Activated CD4-positive, alpha-beta T cell treated with anti-CD3 and anti-CD28 coated beads, Interleukin-2, amount 10 ng/mL, durations not matched to agents 7 days and 5 days (primary cell): ENCODE data around the gene PLA2G2F. TPM values are rescaled to one million over a fixed set of nuclear protein-coding genes. Genes with fewer than 3 reads are reported as not detected.

Source experiments
- CTCF ChIA-PET: fragments of 350-600 bp; sonication (Branson Sonifier 250); formaldehyde crosslinking; loops from one replicate; lab custom pipeline; 2021; ENCODE audit warnings: antibody characterized with exemption; lab: Charles Lee
- POLR2A ChIA-PET: fragments of 350-600 bp; sonication (Branson Sonifier 250); formaldehyde crosslinking; loops from one replicate; lab custom pipeline; 2021; ENCODE audit warnings: antibody characterized with exemption; lab: Charles Lee
- DNase-seq: peaks from one replicate; pipeline ENCODE4 v3.0.0-alpha.2; 2020
- H3K27ac Mint-ChIP-seq: one replicate; pipeline ENCODE4 v1.8.0; 2021; ENCODE audit warnings: mild to moderate bottlenecking, moderate library complexity, mixed read lengths
- H3K27me3 Mint-ChIP-seq: one replicate; pipeline ENCODE4 v1.8.0; 2021; ENCODE audit warnings: mixed read lengths
- H3K36me3 Mint-ChIP-seq: one replicate; pipeline ENCODE4 v1.8.0; 2021; ENCODE audit warnings: low read depth, mixed read lengths
- H3K4me1 Mint-ChIP-seq: one replicate; pipeline ENCODE4 v1.8.0; 2021; ENCODE audit warnings: mixed read lengths
- H3K4me3 Mint-ChIP-seq: one replicate; pipeline ENCODE4 v1.8.0; 2021; ENCODE audit warnings: mild to moderate bottlenecking, moderate library complexity, mixed read lengths
- H3K9me3 Mint-ChIP-seq: one replicate; pipeline ENCODE4 v1.8.0; 2021; ENCODE audit warnings: mixed read lengths
- total RNA-seq, 2 experiments: library from RNA; stranded (reverse); gene quantifications; one replicate each; pipeline ENCODE4 v1.2.3, GENCODE V29; 2021

The PLA2G2F gene
- not detected for total RNA-seq

- no peak within 1 kb of the TSS for H3K27ac Mint-ChIP-seq
- no peaks in the 10 kb centered on the region for H3K4me1 Mint-ChIP-seq
These were observed at the start of gene PLA2G2F for GRCh38 chr1:20138961-20139550. Gene PLA2G2F (plus strand): TSS chr1:20139323. CDS start chr1:20139428, 105 bp downstream.

DNA sequence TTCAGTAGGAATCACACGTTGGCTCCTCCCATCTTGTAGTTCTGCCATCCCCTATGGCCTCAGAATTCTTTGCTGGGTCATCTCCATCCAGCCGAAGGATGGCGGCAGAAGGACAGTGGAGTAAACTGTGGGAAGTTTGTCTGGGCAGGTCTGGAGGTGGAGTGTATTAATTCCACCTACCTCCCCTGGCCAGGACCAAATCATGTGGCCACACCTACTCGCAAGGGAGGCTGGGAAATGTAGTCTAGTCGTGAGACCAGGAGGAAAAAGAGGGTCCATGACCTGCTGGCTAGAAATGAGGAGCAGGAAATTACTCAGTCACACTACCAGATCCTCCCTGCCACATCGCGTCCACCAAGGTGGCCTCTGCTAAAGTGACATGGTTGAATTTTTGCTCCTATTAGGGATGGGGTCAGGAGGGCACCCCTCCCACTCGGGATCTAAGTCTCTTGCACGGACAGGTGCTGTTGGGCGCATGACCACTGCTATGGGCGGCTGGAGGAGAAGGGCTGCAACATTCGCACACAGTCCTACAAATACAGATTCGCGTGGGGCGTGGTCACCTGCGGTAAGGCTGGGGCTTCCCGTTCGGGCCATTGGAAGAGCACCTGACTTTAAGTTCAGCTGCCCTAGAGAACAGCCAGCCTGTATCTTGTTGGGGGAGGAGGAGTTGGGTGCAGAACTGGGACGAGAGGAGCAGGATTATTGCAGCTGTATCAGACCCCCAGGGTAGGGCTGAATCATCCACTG is 49.6 kb upstream of the PLA2G2F start:
- H3K27ac Mint-ChIP-seq = no peak overlapping the region
- H3K4me3 Mint-ChIP-seq = no peak overlapping the region
- no peaks in the 10 kb centered on the region for H3K9me3 Mint-ChIP-seq
- no peaks in the 10 kb centered on the region for H3K4me1 Mint-ChIP-seq
- ChIA-PET POLR2A (no interaction called here), CTCF (interaction anchor here (1.2 kb wide), 1 partner anchor 10 kb away, joined by 3 read pairs; no protein-coding TSS in a partner anchor)
- H3K27me3 Mint-ChIP-seq = peaks cover 6% of the 10 kb centered on the region
- no peaks in the 10 kb centered on the region for H3K36me3 Mint-ChIP-seq
- DNase-seq = no peak

More at GRCh38 chr1:20138961-20139550, at the start of gene PLA2G2F:
- no peaks in the 10 kb centered on the region for H3K9me3 Mint-ChIP-seq
- no peak within 1 kb of the TSS for H3K4me3 Mint-ChIP-seq
- no peaks in the 10 kb centered on the region for H3K36me3 Mint-ChIP-seq
- ChIA-PET CTCF (no interaction called here), POLR2A (no interaction called here)
- peaks cover 7% of the 10 kb centered on the region for H3K27me3 Mint-ChIP-seq
- no peak for DNase-seq

DNA sequence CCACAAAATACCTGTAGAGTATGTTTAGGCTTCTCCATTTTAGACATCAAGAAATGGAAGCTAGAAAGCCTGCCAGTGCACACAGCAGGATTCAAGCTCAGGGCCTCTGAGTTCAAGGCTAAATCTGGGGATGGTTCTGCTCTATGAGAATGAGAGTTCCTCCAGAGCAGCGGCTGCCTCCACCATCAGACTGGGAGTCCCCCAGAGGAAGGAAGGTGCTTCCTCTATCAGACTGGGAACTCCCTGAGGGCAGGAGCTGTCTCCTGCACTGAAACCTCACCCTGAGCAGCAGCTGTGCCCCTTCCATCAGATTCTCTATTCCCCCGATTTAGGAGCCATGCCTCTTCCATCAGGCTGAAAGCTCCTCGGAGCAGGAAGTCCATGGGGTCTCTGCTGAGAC is 49.0 kb upstream of the PLA2G2F start:
- POLR2A ChIA-PET = no interaction called here
- CTCF ChIA-PET = no interaction called here

GRCh38 chr1:20090641-20091040 is 48.5 kb upstream of the PLA2G2F start:
- Mint-ChIP-seq H3K4me1 (no peaks in the 10 kb centered on the region), H3K4me3 (no peak overlapping the region), H3K9me3 (no peaks in the 10 kb centered on the region), H3K36me3 (no peaks in the 10 kb centered on the region), H3K27ac (no peak overlapping the region), H3K27me3 (peaks cover 10% of the 10 kb centered on the region)
- CTCF ChIA-PET = no interaction called here
- DNase-seq = no peak
- POLR2A ChIA-PET = no interaction called here

More for the DNA sequence above, 49.0 kb upstream of the PLA2G2F start:
- Mint-ChIP-seq H3K36me3 (no peaks in the 10 kb centered on the region), H3K27ac (no peak overlapping the region), H3K4me3 (no peak overlapping the region), H3K9me3 (no peaks in the 10 kb centered on the region), H3K4me1 (no peaks in the 10 kb centered on the region), H3K27me3 (peaks cover 6% of the 10 kb centered on the region)
- no peak for DNase-seq

GRCh38 chr1:20093303-20093702 is 45.8 kb upstream of the PLA2G2F start:
- Mint-ChIP-seq H3K4me1 (no peaks in the 10 kb centered on the region), H3K9me3 (no peaks in the 10 kb centered on the region), H3K36me3 (no peaks in the 10 kb centered on the region), H3K27ac (no peak overlapping the region), H3K4me3 (no peak overlapping the region), H3K27me3 (peaks cover 10% of the 10 kb centered on the region)
- ChIA-PET POLR2A (no interaction called here), CTCF (interaction anchor here (0.6 kb wide), 1 partner anchor 1256 kb away, joined by 5 read pairs; no protein-coding TSS in a partner anchor)
- DNase-seq = no peak

DNA sequence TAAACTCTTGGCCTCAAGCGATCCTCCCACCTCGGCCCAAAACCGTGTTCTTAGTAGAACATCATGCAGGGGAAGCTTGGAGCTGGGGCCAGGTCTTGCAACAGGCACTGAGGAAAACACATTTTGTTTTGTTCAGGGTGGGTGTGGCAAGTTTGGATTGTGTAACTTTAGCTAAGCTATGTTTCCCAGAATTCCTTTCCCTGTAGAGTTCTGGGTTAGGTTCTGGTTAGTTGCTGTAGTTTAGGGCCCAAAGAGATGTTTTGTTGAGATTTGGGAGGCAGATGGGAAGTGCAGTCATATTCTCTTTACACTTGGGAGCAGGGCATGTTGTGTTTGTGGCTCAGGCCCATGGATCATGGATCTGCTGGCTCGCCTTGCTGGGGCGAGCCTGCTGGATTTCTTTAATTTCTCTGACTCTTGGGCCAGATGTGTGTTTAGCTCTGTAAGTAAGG is 45.2 kb upstream of the PLA2G2F start:
- Mint-ChIP-seq H3K36me3 (no peaks in the 10 kb centered on the region), H3K4me1 (no peaks in the 10 kb centered on the region), H3K9me3 (no peaks in the 10 kb centered on the region), H3K27ac (no peak overlapping the region), H3K27me3 (peaks cover 10% of the 10 kb centered on the region), H3K4me3 (no peak overlapping the region)
- DNase-seq = no peak
- POLR2A ChIA-PET = interaction anchor here (0.6 kb wide), 1 partner anchor 672 kb away, joined by 3 read pairs; no protein-coding TSS in a partner anchor
- CTCF ChIA-PET = no interaction called here

- ChIA-PET POLR2A (no interaction called here), CTCF (interaction anchor here (1.0 kb wide), 1 partner anchor 29 kb away, joined by 3 read pairs; no protein-coding TSS in a partner anchor)
- Mint-ChIP-seq H3K27ac (no peak overlapping the region), H3K27me3 (peaks cover 10% of the 10 kb centered on the region), H3K4me3 (no peak overlapping the region), H3K4me1 (no peaks in the 10 kb centered on the region), H3K9me3 (no peaks in the 10 kb centered on the region), H3K36me3 (no peaks in the 10 kb centered on the region)
- no peak for DNase-seq
These were observed 43.3 kb upstream of the PLA2G2F start for GRCh38 chr1:20095564-20096434.

- Mint-ChIP-seq H3K27me3 (peaks cover 10% of the 10 kb centered on the region), H3K4me1 (peaks cover 2% of the 10 kb centered on the region), H3K27ac (no peak overlapping the region), H3K36me3 (no peaks in the 10 kb centered on the region), H3K4me3 (no peak overlapping the region), H3K9me3 (no peaks in the 10 kb centered on the region)
- no peak for DNase-seq
- CTCF ChIA-PET = interaction anchor here (1.0 kb wide), 1 partner anchor 30 kb away, joined by 3 read pairs; no protein-coding TSS in a partner anchor
- POLR2A ChIA-PET = no interaction called here
These were observed 42.2 kb upstream of the PLA2G2F start for GRCh38 chr1:20096840-20097447.

- Mint-ChIP-seq H3K27me3 (peaks cover 6% of the 10 kb centered on the region), H3K27ac (no peak overlapping the region), H3K4me3 (no peak overlapping the region), H3K4me1 (peaks cover 10% of the 10 kb centered on the region), H3K9me3 (no peaks in the 10 kb centered on the region), H3K36me3 (no peaks in the 10 kb centered on the region)
- no peak for DNase-seq
- POLR2A ChIA-PET = no interaction called here
- CTCF ChIA-PET = no interaction called here
These were observed 39.6 kb upstream of the PLA2G2F start for GRCh38 chr1:20099533-20099932.

GRCh38 chr1:20100632-20101355 is 38.3 kb upstream of the PLA2G2F start:
- no peaks in the 10 kb centered on the region for H3K36me3 Mint-ChIP-seq
- peak; percentile 33 for DNase-seq
- no peaks in the 10 kb centered on the region for H3K9me3 Mint-ChIP-seq
- H3K4me3 Mint-ChIP-seq = no peak overlapping the region
- ChIA-PET CTCF (interaction anchor here (0.5 kb wide), 1 partner anchor 112 kb away, joined by 3 read pairs; no protein-coding TSS in a partner anchor), POLR2A (no interaction called here)
- H3K27ac Mint-ChIP-seq = no peak overlapping the region
- H3K27me3 Mint-ChIP-seq = peaks cover 2% of the 10 kb centered on the region
- peaks cover 10% of the 10 kb centered on the region for H3K4me1 Mint-ChIP-seq

DNA sequence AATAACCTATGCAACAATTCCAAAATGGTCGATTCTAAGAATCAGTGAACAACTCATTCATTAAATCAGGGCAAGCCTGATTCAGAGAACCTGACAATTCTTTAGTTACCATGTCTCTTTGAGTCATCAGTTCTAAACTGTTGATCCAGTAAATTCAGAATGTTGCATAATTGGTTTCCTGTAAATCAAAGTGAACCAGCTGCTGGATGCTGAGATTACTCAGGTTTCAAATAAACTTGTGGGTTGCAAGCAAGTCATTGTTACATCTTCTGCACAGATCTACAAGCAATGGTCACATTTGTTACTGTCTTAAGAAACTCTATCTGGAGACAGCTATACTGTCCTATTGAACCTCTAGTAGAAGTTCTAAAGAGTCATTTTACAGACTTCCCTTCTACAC is 36.2 kb upstream of the PLA2G2F start:
- Mint-ChIP-seq H3K27me3 (peaks cover 2% of the 10 kb centered on the region), H3K4me1 (peaks cover 10% of the 10 kb centered on the region), H3K9me3 (no peaks in the 10 kb centered on the region), H3K4me3 (no peak overlapping the region), H3K36me3 (no peaks in the 10 kb centered on the region), H3K27ac (no peak overlapping the region)
- CTCF ChIA-PET = no interaction called here
- POLR2A ChIA-PET = no interaction called here
- DNase-seq = no peak

DNA sequence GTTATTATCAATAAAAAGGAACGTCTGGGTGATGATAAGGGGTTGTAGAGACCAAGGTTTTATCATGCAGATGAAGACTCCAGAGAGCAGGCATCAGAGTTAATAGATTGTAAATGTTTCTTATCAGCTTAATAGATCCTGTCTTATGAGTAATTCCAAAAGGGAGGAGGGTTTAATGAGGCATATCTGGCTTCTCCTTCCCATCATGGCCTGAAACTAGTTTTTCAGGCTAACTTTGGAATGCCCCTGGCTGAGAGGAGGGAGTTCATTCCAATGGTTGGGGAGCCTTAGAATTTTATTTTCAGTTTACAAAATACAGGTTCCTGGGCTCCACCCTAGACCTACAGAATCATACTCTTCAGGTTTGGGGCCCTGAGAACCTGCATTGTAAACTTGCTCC is 33.3 kb upstream of the PLA2G2F start:
- Mint-ChIP-seq H3K27ac (no peak overlapping the region), H3K4me1 (peaks cover 10% of the 10 kb centered on the region), H3K27me3 (peaks cover 6% of the 10 kb centered on the region), H3K4me3 (no peak overlapping the region), H3K9me3 (no peaks in the 10 kb centered on the region), H3K36me3 (no peaks in the 10 kb centered on the region)
- CTCF ChIA-PET = no interaction called here
- no peak for DNase-seq
- POLR2A ChIA-PET = no interaction called here
